ENCODE results near the gene IDH1.
"Not testable (repeated sequence)": the region's sequence is repeated elsewhere in the genome, so short reads cannot be mapped to it uniquely, and the experiment has no call there.

Gene IDH1

GRCh38 chr2:208256849-208257813, 2.3 kb upstream of the IDH1 start:
- not testable (repeated sequence) for DNase-seq (ENCODE audit: low read depth in 2 of 2, low spot score in 1 of 2)

GRCh38 chr2:208256192-208256782, 1.4 kb upstream of the IDH1 start:
- no peak for DNase-seq (ENCODE audit: low read depth in 2 of 2, low spot score in 1 of 2)

DNA sequence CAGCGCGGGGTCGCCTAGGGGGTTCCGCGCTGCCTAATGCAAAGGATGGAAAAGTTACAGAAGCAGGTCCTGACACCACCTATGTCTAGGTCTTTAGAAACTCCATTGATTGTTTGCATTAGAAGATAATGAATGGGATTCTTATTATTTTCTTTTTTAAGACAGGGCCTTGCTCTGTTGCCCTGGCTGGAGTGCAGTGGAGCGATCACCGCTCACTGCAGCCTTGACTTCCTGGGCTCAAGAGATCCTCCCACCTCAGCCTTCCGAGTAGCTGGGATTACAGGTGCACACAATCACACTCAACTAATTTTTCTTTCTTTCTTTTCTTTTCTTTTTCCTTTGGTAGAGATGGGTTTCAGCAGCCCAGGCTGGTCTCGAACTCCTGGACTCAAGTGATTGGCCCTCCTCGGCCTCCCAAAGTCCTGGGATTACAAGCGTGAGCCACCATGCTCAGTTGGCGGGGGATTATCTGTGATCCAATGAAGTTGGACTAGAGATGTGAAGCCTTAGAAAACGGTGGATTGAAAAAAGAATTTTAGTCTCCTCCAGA, 761 bp upstream of the IDH1 start:
- no peak for DNase-seq (ENCODE audit: low read depth in 2 of 2, low spot score in 1 of 2)

DNA sequence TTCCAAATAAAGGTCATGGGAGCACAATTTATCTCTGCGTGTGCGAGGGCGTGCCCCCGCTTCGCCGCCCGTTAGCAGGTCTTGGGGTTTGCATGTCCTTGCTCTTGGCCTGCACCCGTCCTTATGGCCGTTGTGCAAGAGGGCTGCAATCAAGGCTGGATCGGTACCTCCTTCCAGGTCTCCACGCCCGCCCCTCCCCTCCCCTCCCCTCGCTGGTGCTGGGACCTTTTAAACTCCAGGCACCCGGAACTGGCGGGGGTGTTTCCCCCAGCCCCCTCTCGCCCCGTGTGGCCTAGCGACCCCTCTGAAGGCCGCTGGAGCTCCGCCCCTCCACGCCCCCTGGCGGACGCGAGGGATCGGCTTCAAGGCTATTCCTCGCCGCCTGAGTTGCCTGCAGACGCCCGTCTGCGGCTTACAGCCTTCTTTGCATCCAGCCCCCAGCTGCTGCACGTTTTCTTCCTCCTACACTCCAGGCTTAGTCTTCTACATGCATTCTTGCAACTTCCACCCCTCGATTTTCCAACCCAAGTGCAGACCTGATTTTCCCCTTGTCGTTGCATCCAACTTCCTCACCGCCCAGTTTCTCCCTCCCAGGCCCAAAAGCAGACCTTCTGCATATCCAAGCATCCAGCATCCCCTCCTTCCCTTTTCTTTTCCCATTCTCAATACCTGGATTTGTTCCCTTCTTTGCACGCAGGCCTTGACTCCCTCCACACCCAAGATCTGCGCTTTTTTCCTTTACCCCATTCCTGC, 577 bp downstream of the IDH1 start:
- peak; percentile 52 to 54 for DNase-seq (ENCODE audit: low read depth in 2 of 2, low spot score in 1 of 2)

DNA sequence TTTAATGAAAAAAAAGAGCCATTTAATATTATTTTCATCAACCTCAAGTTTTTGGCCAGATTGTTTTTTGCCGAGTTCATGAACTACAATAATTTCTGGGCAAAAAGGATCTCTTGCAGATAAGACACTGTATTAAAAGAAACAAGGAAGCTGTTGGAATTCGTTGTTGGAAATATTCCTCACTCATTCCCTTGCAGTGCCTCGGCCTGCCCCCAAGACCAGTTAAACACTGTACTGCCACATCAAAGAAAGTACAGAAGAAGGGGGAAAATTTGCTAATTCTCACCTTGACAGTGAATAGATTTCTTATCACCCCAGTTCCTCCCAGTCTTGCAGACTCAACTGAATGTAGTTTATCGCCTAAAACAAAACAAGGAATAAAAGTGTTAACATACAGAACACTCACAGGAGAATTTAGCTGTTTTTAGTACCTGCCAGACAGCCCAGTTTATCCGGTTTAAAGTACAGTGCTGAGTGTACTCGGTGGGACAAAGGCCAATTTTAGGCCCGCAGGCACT, 1.2 kb downstream of the IDH1 start:
- DNase-seq (ENCODE audit: low read depth in 2 of 2, low spot score in 1 of 2) = no peak

DNA sequence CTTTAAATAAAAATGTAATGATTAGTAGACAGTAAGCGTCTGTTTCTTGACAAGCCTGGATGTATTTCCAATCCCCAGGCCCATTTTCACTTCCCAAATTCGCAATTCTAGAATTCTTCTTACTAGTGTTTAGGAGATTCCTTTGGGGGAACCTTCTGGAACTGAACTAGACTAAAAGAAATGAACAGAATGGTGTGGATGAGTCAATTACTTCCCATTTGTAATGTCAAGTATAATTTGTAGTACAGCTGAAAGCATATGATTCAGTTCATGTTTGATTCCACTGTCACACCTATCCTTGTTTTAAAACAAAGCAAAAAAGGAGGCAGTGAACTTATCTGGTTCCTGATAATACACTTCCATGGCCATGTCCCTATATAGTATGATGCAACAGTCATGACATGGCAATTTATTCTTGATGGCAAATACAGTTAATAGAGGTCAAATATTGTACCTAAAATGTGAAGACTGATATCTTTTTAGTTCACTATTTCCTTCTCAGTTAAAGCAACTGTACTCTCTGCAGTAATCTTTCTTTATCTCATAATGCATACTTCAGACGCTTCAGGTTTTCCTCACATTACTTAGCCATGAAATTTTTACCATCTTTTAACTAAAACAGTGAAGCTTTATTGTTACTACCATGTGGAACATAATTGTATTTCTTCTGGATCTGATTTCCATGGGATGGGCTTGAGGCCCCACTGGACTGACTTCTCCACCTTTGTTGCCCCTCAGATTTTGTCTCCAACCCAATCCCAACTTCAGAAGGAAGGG, 2.0 kb downstream of the IDH1 start:
- no peak for DNase-seq (ENCODE audit: low read depth in 2 of 2, low spot score in 1 of 2)

DNA sequence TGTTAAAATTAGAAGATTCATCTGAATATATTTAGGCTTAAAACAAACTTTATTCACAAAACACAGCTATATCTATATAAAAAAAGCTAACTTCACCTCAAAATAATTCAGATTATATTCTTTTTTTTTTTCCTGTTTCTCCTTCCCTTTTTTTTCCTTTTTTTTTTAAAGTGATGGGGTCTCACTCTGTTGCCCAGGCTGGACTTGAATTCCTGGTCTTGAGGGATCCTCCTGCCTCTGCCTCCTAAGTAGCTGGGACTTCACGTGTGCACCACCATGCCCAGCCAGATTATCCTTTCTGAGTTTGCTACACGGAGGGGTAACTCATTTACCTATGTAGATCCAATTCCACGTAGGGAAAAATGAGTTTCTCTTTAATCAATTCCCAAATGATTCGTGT, 3.8 kb downstream of the IDH1 start:
- DNase-seq (ENCODE audit: low read depth in 2 of 2, low spot score in 1 of 2) = no peak

GRCh38 chr2:208250388-208250787, 4.5 kb downstream of the IDH1 start:
- DNase-seq (ENCODE audit: low read depth in 2 of 2, low spot score in 1 of 2) = no peak

DNA sequence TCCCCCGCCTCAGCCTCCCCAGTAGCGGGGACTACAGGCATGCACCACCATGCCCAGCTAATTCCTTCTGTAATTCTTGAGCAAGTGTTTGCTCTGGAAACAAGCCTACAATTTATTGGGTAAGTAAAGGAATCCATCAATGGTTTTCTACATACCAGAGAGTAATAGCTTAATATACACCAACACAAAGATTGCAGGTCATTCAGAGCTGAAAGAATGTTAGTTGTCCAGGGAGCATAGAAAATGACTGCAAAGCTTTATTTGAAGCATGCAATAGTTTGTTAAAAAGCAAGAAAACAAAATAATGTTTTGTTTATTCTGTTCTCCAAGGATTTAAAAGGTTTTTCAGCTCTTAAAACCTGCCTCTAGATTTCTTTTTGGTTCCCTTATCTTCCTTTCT, 5.6 kb downstream of the IDH1 start:
- DNase-seq (ENCODE audit: low read depth in 2 of 2, low spot score in 1 of 2) = no peak

DNA sequence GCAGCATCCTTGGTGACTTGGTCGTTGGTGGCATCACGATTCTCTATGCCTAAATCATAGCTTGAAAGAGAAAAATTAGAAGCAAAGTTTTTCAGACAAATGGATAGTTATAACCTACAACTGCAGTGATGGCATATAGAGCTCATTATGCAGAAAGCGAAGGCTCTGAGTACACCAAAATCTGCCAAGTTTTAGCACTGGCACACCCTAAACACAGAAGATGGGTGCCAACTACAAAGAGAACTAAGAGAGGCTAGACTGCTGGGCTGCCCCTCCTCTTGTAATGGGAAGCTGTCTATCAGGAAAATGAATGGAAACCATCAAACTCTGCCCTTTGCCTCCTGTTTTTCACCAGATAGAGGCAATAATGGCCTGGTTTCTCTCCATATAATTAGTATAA, 6.3 kb downstream of the IDH1 start:
- no peak for DNase-seq (ENCODE audit: low read depth in 2 of 2, low spot score in 1 of 2)

DNA sequence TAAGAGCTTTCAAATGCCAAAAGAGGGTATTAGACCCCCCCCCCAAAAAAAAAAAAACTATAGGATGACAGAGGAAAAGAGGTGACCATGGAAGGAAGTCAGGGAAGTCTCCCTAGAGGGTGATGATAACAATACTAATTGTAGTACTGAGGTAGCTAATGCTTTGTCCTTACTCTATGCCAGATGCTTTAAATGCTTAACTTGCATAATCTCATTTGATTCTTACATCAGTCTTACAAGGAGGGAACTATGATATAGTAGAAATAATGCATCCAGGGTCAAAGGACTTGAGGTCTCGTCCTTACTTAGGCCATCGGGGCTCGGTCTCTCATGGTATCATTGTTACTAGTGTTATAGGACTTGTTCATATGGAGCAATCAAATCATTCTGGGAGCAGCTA, 9.1 kb downstream of the IDH1 start:
- DNase-seq (ENCODE audit: low read depth in 2 of 2, low spot score in 1 of 2) = no peak

GRCh38 chr2:208244422-208244821, 10.4 kb downstream of the IDH1 start:
- no peak for DNase-seq (ENCODE audit: low read depth in 2 of 2, low spot score in 1 of 2)

DNA sequence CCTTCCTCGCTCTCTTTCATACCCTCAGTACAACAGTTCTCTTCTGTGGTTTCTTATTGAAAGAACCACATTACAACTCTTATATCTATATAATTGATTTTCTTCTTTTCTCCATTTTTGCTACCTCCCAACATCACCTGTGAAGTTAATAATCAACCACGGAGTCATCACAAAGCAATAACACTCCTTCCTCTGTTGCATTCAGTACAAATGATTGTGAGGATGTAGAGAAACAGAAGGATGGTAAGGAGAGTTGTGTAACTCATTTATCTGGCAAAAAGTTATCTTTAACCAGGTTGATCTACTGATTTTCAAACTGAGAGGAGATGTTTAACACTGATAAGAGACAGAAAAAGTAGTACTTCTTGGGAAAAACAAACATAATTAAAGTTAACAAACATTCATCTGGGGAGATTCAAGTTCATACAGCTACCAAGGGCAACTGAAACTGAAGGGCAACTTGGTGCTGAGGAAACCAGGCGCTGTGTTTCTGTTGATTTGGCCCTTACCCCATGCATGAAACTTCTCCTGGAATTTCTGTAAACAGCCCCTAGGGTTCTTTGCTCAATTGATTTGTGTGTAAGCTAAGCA, 14.2 kb downstream of the IDH1 start:
- DNase-seq (ENCODE audit: low read depth in 2 of 2, low spot score in 1 of 2) = no peak

DNA sequence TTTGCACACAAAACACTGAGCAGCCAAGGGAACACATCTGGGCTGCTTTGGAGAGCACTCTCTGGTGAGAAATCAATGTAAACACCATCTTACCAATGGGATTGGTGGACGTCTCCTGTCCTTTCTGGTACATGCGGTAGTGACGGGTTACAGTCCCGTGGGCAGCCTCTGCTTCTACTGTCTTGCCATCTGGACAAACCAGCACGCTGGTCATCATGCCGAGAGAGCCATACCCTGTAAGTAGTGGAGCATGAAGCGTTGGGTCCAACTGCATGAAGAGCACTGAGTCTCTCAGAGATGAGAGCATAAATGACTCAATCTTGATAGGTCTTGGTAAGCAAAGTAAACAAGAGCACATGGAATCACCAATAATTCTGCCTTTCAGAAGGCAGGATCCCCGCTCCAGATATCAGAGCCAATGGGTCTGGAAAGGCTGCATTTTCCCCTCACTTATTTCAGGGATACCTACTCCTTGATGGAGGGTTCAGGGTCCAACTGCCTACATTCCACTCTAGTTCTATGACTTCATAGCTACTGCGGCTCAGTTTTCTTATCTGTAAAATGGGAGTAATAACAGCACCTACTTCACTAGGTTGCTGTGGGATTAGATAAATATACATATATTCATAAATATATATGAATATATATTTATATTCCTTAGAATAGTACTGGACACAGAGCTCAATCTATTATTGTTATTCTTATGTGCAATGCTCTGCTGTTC, 14.9 kb downstream of the IDH1 start:
- DNase-seq (ENCODE audit: low read depth in 2 of 2, low spot score in 1 of 2) = no peak

GRCh38 chr2:208235860-208236259, 19.0 kb downstream of the IDH1 start:
- DNase-seq (ENCODE audit: low read depth in 2 of 2, low spot score in 1 of 2) = no peak

- DNase-seq (ENCODE audit: low read depth in 2 of 2, low spot score in 1 of 2) = no peak
Measured at GRCh38 chr2:208234786-208235185, 20.1 kb downstream of the IDH1 start.

GRCh38 chr2:208228476-208228875, 26.4 kb downstream of the IDH1 start:
- no peak for DNase-seq (ENCODE audit: low read depth in 2 of 2, low spot score in 1 of 2)

GRCh38 chr2:208227581-208228232, 27.2 kb downstream of the IDH1 start:
- DNase-seq (ENCODE audit: low read depth in 2 of 2, low spot score in 1 of 2) = no peak

DNA sequence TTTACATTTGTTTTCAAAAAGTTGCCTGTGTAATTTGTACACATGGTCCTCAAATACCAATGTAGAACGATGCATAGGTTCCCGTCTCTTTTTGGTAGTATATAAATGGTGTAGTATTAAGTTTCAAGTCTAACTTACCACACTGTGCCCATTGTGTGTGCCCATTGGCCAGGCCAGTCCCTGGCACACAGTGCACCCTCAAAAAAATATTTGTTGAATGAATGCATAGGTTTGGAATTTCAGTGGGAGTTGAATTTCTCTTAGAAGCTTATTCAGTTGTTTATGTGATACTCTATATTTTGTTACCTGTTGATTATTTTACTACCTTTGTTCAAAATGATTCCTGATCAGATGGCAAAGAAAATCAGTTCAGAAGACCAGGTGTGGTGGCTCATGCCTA, 30.1 kb downstream of the IDH1 start:
- no peak for DNase-seq (ENCODE audit: low read depth in 2 of 2, low spot score in 1 of 2)

Data from stimulated activated CD8-positive, alpha-beta memory T cell treated with anti-CD3 and anti-CD28 coated beads, Interleukin-4, amount 100 ng/mL, for 4 hours (primary cell).